Muscle of arm (tissue), 12 donors: ENCODE data around the gene SARNP. TPM values are rescaled to one million over a fixed set of nuclear protein-coding genes. Genes with fewer than 3 reads are reported as not detected.
"Not testable (repeated sequence)": the region's sequence is repeated elsewhere in the genome, so short reads cannot be mapped to it uniquely, and the experiment has no call there.

Experiments used
- DNase-seq: peaks from one replicate; pipeline ENCODE4 v3.0.0-alpha.2; 2013
- polyA plus RNA-seq, 12 donors: library from polyadenylated mRNA; unstranded; fragments of 120-200 nt; gene quantifications; one replicate each; pipeline ENCODE4 v1.2.1, GENCODE V29; 2013; ENCODE audit not compliant: insufficient read length in 12 of 12

SARNP gene
- polyA plus RNA-seq, 12 donors: 60.8 to 94.0 (median 83.5) TPM; not detected in 1

GRCh38 chr12:55842681-55843429 lies 25.3 kb upstream of the SARNP start, which contains the start of gene MMP19:
TSS of gene MMP19 (minus strand) at chr12:55842936. CDS start at chr12:55842830, 106 bp downstream.
- DNase-seq: peak; percentile 47

- DNase-seq: no peak
These were observed 23.2 kb upstream of the SARNP start for GRCh38 chr12:55840581-55841351.

- no peak for DNase-seq
These were observed 22.0 kb upstream of the SARNP start for GRCh38 chr12:55839345-55840140.

GRCh38 chr12:55838361-55838760 lies 20.8 kb upstream of the SARNP start:
- no peak for DNase-seq

GRCh38 chr12:55834400-55834799 lies 16.9 kb upstream of the SARNP start:
- DNase-seq: not testable (repeated sequence)

GRCh38 chr12:55833056-55833455 lies 15.5 kb upstream of the SARNP start:
- DNase-seq: no peak

- no peak for DNase-seq
These were observed 13.9 kb upstream of the SARNP start for GRCh38 chr12:55831447-55831815.

GRCh38 chr12:55830601-55831446 lies 13.3 kb upstream of the SARNP start:
- peak; percentile 94 for DNase-seq

GRCh38 chr12:55829967-55830600 lies 12.6 kb upstream of the SARNP start:
- no peak for DNase-seq

GRCh38 chr12:55828357-55828756 lies 10.8 kb upstream of the SARNP start:
- DNase-seq: no peak

GRCh38 chr12:55827806-55828205 lies 10.3 kb upstream of the SARNP start:
- DNase-seq: no peak

- no peak for DNase-seq
These were observed 7.2 kb upstream of the SARNP start for GRCh38 chr12:55824726-55825125.

GRCh38 chr12:55823419-55823818 lies 5.9 kb upstream of the SARNP start:
- no peak for DNase-seq

- DNase-seq: no peak
These were observed 4.7 kb upstream of the SARNP start for GRCh38 chr12:55822228-55822627.

- no peak for DNase-seq
These were observed 3.2 kb upstream of the SARNP start for GRCh38 chr12:55820679-55821078.

GRCh38 chr12:55818886-55819285 lies 1.4 kb upstream of the SARNP start:
- no peak for DNase-seq

- DNase-seq: no peak
These were observed 710 bp upstream of the SARNP start for GRCh38 chr12:55818140-55818728.

GRCh38 chr12:55816881-55817344 lies 611 bp downstream of the SARNP start:
- DNase-seq: no peak

- no peak for DNase-seq
These were observed 2.1 kb downstream of the SARNP start for GRCh38 chr12:55815473-55815872.

- DNase-seq: no peak
These were observed 3.3 kb downstream of the SARNP start for GRCh38 chr12:55814257-55814656.
